NB4 (cell line): ENCODE data around the gene CCDC170.

Experiments used
- POLR2A ChIP-seq: IDR thresholded peaks from 2 replicates; pipeline ENCODE4 v1.6.1; 2011; ENCODE audit warnings: mild to moderate bottlenecking; ENCODE audit not compliant: insufficient read length; ENCODE audit errors: extremely low read depth
- TF ChIP-seq, protein P1 (sequence below): IDR thresholded peaks from one replicate; pipeline ENCODE4 v1.5.1; 2012; ENCODE audit warnings: low read depth, low read length

DNA sequence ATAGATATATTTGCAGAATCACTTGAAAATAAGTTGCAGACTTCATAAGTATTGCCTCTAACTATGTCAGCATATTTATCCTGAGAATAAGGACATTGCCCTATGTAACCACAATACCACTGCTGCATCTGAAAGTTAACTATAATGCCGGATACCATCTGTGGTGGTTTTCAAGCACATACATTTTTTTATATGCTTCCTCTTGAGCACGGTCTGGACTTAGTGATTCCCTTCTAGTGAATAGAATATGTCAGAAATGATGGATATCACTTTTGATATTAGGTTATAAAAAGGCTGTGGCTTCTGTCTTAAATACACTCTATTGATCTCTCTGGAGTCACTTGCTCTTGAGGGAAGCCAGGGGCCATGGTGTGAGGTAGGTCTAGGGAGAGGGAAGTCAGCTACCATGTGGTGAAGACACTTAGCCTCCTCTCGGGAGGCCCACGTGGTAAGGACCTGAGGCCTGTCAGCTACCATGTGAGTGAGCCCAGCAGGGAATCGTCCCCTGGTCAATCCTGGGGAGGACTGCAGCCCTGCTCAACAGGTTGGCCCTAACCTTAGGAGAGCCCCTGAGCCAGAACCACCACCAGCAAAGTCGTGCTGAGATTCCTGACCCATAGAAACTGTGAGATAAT lies 57.5 kb downstream of the CCDC170 start:
- TF ChIP-seq, protein P1, sequence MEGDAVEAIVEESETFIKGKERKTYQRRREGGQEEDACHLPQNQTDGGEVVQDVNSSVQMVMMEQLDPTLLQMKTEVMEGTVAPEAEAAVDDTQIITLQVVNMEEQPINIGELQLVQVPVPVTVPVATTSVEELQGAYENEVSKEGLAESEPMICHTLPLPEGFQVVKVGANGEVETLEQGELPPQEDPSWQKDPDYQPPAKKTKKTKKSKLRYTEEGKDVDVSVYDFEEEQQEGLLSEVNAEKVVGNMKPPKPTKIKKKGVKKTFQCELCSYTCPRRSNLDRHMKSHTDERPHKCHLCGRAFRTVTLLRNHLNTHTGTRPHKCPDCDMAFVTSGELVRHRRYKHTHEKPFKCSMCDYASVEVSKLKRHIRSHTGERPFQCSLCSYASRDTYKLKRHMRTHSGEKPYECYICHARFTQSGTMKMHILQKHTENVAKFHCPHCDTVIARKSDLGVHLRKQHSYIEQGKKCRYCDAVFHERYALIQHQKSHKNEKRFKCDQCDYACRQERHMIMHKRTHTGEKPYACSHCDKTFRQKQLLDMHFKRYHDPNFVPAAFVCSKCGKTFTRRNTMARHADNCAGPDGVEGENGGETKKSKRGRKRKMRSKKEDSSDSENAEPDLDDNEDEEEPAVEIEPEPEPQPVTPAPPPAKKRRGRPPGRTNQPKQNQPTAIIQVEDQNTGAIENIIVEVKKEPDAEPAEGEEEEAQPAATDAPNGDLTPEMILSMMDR, result no peak
- no peak for TF ChIP-seq POLR2A
